Astrocyte (in vitro differentiated cells and primary cell): ENCODE data around the gene PPP2R2D. TPM values are rescaled to one million over a fixed set of nuclear protein-coding genes. Genes with fewer than 3 reads are reported as not detected.

Source experiments
- DNase-seq: peaks from one replicate; pipeline ENCODE4 v3.0.0-alpha.2; 2010; ENCODE audit warnings: low read depth
- FAIRE-seq: peaks from 2 replicates; lab custom pipeline; 2011; peaks lifted over from hg19 to GRCh38; lab: Jason Lieb, UNC
- H2AFZ ChIP-seq: 2 replicates; pipeline ENCODE4 v1.6.0; 2012; ENCODE audit warnings: low read depth, low read length, inconsistent platforms
- H3K27ac ChIP-seq: 2 replicates; pipeline ENCODE4 v1.5.1; 2011; ENCODE audit warnings: low read depth, low read length, inconsistent platforms
- H3K27me3 ChIP-seq: 2 replicates; pipeline ENCODE4 v1.6.0; 2011; ENCODE audit warnings: low read length, inconsistent platforms; ENCODE audit not compliant: insufficient read depth
- H3K36me3 ChIP-seq: 2 replicates; pipeline ENCODE4 v1.5.1; 2011; ENCODE audit warnings: low read length, inconsistent platforms; ENCODE audit not compliant: insufficient read depth
- H3K4me1 ChIP-seq: 2 replicates; pipeline ENCODE4 v1.5.1; 2011; ENCODE audit warnings: low read length, inconsistent platforms; ENCODE audit not compliant: insufficient read depth
- H3K4me2 ChIP-seq: 2 replicates; pipeline ENCODE4 v1.6.0; 2012; ENCODE audit warnings: low read length, inconsistent platforms
- H3K4me3 ChIP-seq: 2 replicates; pipeline ENCODE4 v1.5.1; 2011; ENCODE audit warnings: low read depth, mild to moderate bottlenecking, low read length, inconsistent platforms; ENCODE audit not compliant: insufficient read depth
- H3K79me2 ChIP-seq: 2 replicates; pipeline ENCODE4 v1.6.0; 2012; ENCODE audit warnings: mild to moderate bottlenecking, low read length, inconsistent platforms; ENCODE audit not compliant: insufficient read depth
- H3K9ac ChIP-seq: 2 replicates; pipeline ENCODE4 v1.6.0; 2012; ENCODE audit warnings: mild to moderate bottlenecking, low read length, inconsistent platforms
- H3K9me3 ChIP-seq: 2 replicates; pipeline ENCODE4 v1.5.1; 2012; ENCODE audit warnings: low read depth, mild to moderate bottlenecking, low read length, inconsistent platforms; ENCODE audit not compliant: insufficient read depth
- H4K20me1 ChIP-seq: 2 replicates; pipeline ENCODE4 v1.6.0; 2012; ENCODE audit warnings: low read length, inconsistent platforms; ENCODE audit not compliant: insufficient read depth
- H3K27ac Mint-ChIP-seq: one replicate; pipeline ENCODE4 v1.8.0; 2021; ENCODE audit warnings: mild to moderate bottlenecking, mixed read lengths; ENCODE audit not compliant: unreplicated experiment
- H3K27me3 Mint-ChIP-seq: one replicate; pipeline ENCODE4 v1.8.0; 2021; ENCODE audit warnings: low read depth, mixed read lengths; ENCODE audit not compliant: unreplicated experiment
- H3K36me3 Mint-ChIP-seq: one replicate; pipeline ENCODE4 v1.8.0; 2021; ENCODE audit warnings: low read depth, mixed read lengths; ENCODE audit not compliant: unreplicated experiment
- H3K4me1 Mint-ChIP-seq: one replicate; pipeline ENCODE4 v1.8.0; 2021; ENCODE audit warnings: low read depth, mixed read lengths; ENCODE audit not compliant: unreplicated experiment
- H3K4me3 Mint-ChIP-seq: one replicate; pipeline ENCODE4 v1.8.0; 2021; ENCODE audit warnings: mild to moderate bottlenecking, moderate library complexity, mixed read lengths; ENCODE audit not compliant: unreplicated experiment
- H3K9me3 Mint-ChIP-seq: one replicate; pipeline ENCODE4 v1.8.0; 2021; ENCODE audit warnings: mild to moderate bottlenecking, mixed read lengths; ENCODE audit not compliant: unreplicated experiment
- CTCF ChIP-seq: IDR thresholded peaks from 2 replicates; pipeline ENCODE4 v1.5.1; 2011; ENCODE audit warnings: low read depth, mild to moderate bottlenecking, inconsistent platforms, low read length, moderate library complexity; ENCODE audit not compliant: insufficient read depth
- EZH2 ChIP-seq: IDR thresholded peaks from 2 replicates; pipeline ENCODE4 v1.6.1; 2012; ENCODE audit warnings: mild to moderate bottlenecking, low read length, inconsistent platforms; ENCODE audit not compliant: insufficient read depth
- total RNA-seq: library from RNA; stranded (reverse); gene quantifications from 2 replicates; pipeline ENCODE4 v1.2.1, GENCODE V29; 2021

Gene PPP2R2D
- total RNA-seq, 1 donor from 2014 or later = 32.5 TPM

- Histone ChIP-seq H3K9me3 (peaks cover 3% of the 10 kb centered on the region), H2AFZ (no peak overlapping the region), H3K79me2 (no peaks in the 10 kb centered on the region), H3K27ac (no peak overlapping the region), H3K4me1 (no peaks in the 10 kb centered on the region), H3K9ac (no peak overlapping the region), H3K36me3 (no peaks in the 10 kb centered on the region), H3K4me2 (no peak overlapping the region), H3K4me3 (no peak overlapping the region), H4K20me1 (no peaks in the 10 kb centered on the region), H3K27me3 (no peaks in the 10 kb centered on the region)
- H3K4me1 Mint-ChIP-seq = no peaks in the 10 kb centered on the region
- H3K4me3 Mint-ChIP-seq = no peak overlapping the region
- H3K27me3 Mint-ChIP-seq = peaks cover 40% of the 10 kb centered on the region
- peaks cover 2% of the 10 kb centered on the region for H3K9me3 Mint-ChIP-seq
- no peak for TF ChIP-seq EZH2
- TF ChIP-seq CTCF = no peak
- no peak for FAIRE-seq
- no peak overlapping the region for H3K27ac Mint-ChIP-seq
- H3K36me3 Mint-ChIP-seq = no peaks in the 10 kb centered on the region
- DNase-seq = no peak
These were observed 44.2 kb upstream of the PPP2R2D start for GRCh38 chr10:131856441-131857094.

- no peak overlapping the region for H3K4me2 ChIP-seq
- H3K27ac ChIP-seq = no peak overlapping the region
- H3K4me3 Mint-ChIP-seq = no peak overlapping the region
- no peaks in the 10 kb centered on the region for H3K36me3 ChIP-seq
- H3K36me3 Mint-ChIP-seq = no peaks in the 10 kb centered on the region
- H3K27me3 Mint-ChIP-seq = peaks cover 37% of the 10 kb centered on the region
- H4K20me1 ChIP-seq = no peaks in the 10 kb centered on the region
- no peaks in the 10 kb centered on the region for H3K9me3 Mint-ChIP-seq
- no peak overlapping the region for H2AFZ ChIP-seq
- no peaks in the 10 kb centered on the region for H3K9me3 ChIP-seq
- FAIRE-seq (no peak), DNase-seq (no peak)
- H3K9ac ChIP-seq = no peak overlapping the region
- H3K4me3 ChIP-seq = no peak overlapping the region
- no peaks in the 10 kb centered on the region for H3K27me3 ChIP-seq
- H3K79me2 ChIP-seq = no peaks in the 10 kb centered on the region
- no peak for TF ChIP-seq EZH2
- no peak for TF ChIP-seq CTCF
- H3K27ac Mint-ChIP-seq = no peak overlapping the region
- H3K4me1 ChIP-seq = no peaks in the 10 kb centered on the region
- H3K4me1 Mint-ChIP-seq = no peaks in the 10 kb centered on the region
These were observed 43.4 kb upstream of the PPP2R2D start for GRCh38 chr10:131857156-131858117.
